ENCODE measurements around the gene CAB39.

The CAB39 gene

DNA sequence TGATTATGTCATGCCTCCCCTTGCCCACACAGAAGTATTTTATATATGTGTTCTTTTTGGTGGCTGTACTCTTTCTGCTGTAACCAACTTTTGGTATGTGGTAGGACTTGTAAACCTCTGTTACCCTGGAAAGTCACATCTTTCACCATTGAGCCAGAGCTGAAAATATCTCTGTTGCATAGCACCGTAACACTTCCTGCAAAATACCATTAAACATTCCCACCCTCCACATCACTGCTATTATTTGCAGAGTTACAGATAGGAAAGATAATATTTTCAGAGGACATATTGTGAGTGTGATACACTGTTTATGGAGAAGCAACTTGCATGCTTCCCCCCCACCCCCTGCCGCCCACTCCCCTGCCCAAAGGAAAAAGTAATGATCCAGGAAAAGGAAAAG lies 44.8 kb downstream of the CAB39 start:
- DNase-seq (ENCODE audit: low spot score), result peak; percentile 19

DNA sequence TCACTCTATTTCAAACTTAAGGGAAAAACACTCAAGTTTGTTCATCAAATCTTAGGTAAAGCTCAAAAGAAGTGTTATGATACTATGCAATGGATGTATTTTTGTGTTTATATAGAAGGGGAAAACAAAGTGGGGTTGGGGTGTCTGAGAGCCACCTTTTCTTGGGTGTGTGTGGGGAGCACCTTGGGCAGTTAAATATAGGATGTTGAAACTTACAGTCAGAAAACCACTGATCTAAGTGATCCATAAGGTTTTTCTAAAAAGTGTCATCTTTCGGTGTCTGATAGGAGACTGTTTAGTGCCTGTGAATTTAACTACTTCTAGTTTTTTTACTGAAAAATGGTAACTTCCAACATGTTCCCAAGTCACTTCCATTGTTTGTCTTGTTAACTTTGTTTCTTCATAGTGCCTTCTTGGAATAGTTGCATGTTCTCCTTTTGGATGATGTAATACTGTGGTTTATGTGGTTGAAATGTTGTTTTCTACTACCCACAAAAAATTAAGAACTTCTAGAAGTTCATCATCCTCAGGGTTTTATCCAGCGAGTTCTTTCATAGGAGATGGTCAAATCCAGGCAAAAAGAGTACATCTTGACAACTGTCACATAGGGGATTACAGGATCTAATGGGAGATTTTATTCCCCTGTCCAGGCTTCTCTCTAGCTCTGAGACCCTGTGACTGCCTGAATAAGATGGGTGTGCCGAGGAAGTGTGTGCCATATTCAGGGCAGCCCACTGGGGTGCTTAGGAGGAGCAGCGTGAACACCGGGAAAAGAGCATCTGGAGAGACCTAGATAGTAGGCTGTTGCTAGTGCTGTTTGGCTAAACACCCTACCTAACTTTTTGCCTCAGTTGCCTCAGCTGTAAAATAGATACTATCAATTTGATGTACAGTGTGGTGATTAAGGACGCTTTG lies 46.2 kb downstream of the CAB39 start:
- DNase-seq (ENCODE audit: low spot score), result no peak

DNA sequence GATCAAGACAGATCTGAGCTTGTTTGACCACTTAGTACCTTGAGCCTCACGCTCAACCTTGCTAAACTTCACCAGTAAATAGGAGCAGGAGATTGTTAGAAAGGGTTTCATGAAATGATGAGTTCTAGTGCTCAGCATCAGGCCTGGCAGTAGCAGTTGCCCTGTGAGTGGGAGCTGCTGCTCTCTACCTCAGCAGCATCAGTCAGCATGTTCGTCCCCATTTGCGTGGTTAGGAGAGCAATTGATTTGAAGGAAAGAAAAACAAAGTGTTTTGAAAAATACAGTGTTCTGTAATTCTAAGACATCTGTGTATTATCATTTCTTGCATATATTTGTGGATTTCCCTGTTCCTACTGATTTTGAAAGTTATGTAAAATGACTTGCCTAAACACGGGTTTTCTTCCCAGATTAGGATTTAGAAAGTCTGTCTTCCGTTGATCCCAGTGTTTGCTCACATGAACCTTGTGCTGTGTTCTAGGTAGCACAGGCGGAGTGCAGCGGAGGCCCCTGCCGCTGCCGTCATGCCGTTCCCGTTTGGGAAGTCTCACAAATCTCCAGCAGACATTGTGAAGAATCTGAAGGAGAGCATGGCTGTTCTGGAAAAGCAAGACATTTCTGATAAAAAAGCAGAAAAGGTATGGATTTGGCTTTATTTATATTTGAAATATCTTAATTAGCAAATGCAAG lies 47.0 kb downstream of the CAB39 start:
- no peak for DNase-seq (ENCODE audit: low spot score)

DNA sequence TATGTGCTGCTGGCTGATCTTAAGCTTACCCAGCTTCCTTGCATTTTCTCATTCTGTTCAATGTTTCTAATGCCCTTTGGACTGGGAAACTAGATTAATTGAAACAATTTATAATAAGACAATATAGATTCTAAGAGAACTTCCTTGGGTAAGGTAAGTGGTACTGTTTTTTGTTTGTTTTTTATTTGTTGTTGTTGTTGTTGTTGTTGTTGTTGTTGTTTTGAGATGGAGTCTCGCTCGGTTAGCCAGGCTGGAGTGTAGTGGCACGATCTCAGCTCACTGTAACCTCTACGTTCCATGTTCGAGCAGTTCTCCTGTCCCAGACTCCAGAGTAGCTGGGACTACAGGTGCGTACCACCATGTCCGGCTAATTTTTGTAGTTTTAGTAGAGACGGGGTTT lies 49.1 kb downstream of the CAB39 start:
- DNase-seq (ENCODE audit: low spot score), result no peak

DNA sequence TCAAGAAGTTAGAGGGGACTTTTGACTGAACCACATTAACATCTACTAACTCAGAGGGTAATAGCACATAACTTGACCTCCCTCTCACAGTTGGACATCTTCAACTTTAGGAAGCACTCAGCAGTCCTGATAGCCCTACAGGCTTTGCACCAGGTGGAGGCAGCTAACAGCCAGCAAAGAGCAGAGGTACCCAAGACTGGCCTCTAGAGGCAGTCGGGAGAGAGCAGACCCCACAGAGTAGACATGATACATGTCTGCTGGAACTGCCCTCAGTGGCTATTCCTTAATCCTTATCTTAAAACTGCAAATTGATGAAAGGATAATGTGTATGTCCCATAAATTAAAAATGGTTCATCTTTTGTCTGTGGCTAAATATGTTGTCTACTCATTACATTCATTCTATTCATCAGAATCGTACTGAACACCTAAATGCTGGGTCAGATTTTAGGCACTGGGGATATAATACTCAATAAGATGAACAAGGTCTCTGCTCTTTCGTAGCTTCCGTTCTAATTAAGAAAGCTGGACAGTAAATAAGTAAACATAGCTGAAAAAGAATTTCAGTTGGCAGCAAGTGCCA lies 49.8 kb downstream of the CAB39 start:
- peak; percentile 41 for DNase-seq (ENCODE audit: low spot score)

DNA sequence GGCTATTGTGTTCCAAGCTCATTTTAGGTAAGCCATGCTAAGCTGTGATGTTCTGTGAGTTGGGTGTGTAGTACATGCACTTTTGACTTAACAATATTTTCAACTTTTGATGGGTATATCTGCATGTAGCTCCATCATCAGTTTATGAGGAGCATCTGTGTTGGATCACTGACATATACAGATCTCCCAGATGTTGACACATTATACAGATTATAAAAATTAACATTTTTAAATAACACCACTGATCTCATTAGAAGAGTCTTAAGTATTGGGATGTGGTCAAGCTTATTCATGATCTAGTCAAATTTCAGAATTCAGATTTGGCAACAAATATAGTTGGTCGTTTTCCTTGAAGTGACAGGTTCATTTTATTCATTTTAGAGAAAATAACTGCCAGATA lies 51.7 kb downstream of the CAB39 start:
- DNase-seq (ENCODE audit: low spot score), result no peak

DNA sequence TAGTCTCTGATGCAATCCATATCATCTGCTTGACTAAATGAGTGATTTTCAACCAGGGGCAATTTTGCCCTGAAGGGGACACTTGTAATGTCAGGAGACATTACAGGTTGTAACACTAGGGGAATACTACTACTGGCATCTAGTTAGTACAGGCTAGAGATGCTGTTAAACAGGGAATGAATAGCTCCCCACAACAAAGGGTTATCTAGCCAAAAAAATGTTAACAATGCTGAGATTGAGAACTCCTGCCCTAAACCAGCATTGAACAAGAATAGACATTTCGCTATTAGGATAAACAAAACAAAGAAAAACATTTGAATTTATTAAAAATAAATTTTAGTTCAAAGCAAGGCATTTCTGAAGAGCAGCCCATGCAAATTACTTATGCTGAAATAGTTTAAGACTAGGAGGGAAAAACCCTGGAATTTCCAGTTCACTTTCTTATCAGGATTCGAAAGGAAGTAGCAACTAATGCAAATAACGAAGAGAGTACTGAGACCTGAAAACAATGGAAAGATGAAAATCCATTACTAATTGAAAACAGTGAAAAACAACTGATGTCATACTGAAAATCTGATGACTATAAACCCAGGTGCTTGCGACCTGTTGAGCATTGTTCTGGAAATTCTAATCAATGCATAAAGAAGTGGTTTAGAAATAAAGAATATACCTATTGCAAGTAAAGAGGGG lies 53.1 kb downstream of the CAB39 start:
- no peak for DNase-seq (ENCODE audit: low spot score)

DNA sequence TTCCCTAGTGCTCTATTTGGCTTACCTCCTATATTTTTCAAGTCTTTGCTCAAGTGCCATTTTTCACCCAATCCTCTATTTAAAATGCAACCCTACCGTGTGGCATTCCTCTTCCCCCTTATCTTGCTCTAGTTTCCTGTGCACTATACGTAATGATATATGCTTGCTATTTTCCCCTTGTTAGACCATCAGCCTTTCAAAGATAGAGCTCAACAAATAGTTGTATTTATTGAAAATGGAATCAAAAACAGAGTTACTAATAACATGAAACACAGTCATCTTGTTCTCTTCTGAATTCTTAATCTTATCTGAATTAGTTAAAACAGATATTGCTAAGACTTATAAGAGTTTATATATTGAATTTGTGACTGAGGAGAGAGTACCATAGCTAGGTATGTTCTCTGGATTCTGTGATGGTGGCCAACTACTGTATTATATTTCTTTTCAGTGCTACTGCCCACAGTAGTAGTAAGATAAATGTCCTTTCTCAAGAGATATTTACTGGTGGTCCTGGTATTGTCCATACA lies 55.3 kb downstream of the CAB39 start:
- no peak for DNase-seq (ENCODE audit: low spot score)

DNA sequence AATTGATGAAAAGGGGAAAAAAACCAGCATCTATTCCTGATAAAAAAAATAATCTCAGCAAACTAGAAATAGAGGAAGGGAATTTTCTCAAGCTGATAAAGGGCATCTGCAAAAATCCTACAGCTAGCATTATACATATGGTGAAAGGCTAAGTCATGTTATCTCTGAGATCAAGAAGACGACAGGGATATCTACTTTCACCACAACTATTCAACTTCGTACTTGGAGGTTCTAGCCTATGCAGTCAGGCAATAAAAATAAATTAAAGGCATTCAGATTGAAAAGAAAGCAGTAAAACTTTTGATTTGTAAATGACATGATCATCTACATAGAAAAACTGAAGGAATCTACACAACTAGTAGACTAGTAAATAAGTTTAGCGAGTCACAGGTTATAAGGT lies 58.2 kb downstream of the CAB39 start:
- DNase-seq (ENCODE audit: low spot score), result no peak

DNA sequence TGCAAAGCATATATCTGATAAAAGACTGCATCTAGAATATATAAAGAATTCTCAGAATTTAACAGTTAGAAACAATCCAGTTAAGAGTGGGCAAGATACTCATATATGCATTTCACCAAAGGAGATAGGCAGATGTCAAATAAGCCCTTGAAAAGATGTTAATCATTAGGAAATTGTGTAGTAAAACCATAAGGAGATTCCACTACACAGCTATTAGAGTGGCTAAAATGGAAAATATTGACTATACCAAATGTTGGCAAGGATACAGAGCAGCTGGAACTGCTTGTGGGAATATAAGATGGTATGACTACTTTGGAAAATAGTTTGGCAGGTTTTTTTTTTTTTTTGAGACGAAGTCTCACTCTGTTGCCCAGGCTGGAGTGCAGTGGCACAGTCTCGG lies 59.5 kb downstream of the CAB39 start:
- no peak for DNase-seq (ENCODE audit: low spot score)

DNA sequence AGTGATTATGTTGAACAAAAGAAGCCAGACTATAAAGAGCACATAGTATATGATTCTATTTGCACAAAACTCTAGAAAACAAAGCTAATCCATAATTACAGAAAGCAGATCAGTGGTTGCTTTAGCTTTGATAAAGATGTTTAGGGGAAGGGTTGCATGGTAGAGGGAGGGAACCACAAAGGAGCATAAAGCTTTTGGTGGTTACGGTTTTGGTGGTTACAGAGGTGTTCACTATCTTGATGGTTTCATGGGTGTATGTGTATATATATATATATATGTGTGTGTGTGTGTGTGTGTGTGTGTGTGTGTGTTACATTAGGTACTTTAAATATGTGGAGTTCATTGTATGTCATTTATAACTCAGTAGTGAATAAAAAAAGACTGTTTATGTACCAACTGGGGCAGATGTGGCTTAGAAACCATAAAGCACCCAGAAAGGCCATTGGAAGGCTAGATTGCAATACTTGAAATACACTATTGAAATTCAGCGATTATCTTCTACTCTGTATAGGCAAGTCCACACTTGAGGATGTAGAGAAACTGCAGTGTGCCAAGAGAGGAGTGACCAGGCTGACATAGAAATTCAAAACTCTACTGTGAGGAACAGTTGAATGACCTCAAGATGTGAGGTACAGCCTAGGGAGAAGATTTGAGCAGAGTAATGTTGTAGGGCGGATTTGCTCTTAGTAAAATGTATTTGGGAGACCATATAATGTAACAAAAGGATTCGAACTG lies 60.6 kb downstream of the CAB39 start:
- DNase-seq (ENCODE audit: low spot score), result peak; percentile 41

DNA sequence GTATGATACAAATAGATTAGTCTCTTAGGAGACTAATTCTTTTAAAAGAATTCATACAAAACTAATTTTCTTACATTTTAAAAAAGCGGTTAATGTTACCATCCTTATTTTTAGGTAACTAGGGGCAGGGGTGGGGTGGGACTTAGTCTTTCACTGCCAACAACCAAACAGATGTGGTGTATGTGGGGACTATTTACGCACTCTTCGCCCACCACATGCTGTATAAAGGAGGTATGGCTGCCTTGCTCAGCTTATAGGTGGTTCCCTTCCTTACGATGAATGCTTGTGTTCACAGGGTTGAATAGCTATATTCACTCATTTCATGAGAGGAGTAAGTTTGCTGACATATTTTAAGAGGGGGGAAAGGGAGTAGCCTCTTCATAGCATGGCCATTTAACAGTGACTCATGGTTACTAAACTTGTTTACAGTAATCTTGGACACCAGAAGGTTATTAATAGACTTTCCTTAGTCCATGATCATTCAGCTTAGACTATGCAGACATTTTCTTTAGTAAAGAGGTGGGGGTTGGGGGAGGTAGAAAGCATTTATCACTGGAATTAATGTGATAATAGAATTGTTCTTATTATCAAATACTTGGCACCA lies 61.8 kb downstream of the CAB39 start:
- DNase-seq (ENCODE audit: low spot score), result no peak

DNA sequence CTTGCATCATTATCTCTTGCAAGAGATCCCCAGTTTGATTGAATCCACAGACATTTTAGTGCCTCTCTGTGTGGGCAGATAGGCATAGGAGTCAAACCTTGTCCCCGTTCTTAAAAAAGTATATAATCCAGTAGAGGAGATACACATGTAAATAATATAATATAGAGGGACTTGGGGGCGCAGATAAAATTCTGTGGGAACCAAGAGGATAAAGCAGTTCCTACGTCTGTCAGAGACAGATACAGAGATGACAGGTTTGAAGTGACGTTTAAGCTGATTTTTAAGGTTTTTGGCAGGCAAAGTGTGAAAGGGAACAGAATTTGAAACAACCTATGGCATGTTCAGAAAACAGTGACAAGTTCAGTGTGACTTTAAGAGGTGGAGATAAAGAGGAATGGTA lies 63.1 kb downstream of the CAB39 start:
- DNase-seq (ENCODE audit: low spot score), result no peak

DNA sequence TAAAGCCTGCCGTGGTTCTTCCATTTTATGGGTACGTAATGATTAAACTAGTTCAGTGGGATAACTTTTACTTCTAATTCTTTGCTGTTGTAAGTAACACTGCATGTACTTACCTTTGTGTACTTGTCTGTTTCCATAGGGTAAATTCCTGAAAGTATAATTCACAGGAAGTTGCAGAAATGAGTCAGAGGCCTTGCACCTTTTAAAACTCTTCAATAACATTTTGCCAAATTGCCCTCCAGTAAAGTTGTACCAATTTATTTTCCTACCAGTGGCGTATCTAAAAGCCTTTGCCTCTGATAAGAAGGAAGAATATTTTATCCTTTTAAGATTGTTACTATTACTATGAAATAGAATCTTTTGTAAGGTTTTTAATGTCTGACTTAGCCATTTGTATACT lies 65.1 kb downstream of the CAB39 start:
- DNase-seq (ENCODE audit: low spot score), result no peak

DNA sequence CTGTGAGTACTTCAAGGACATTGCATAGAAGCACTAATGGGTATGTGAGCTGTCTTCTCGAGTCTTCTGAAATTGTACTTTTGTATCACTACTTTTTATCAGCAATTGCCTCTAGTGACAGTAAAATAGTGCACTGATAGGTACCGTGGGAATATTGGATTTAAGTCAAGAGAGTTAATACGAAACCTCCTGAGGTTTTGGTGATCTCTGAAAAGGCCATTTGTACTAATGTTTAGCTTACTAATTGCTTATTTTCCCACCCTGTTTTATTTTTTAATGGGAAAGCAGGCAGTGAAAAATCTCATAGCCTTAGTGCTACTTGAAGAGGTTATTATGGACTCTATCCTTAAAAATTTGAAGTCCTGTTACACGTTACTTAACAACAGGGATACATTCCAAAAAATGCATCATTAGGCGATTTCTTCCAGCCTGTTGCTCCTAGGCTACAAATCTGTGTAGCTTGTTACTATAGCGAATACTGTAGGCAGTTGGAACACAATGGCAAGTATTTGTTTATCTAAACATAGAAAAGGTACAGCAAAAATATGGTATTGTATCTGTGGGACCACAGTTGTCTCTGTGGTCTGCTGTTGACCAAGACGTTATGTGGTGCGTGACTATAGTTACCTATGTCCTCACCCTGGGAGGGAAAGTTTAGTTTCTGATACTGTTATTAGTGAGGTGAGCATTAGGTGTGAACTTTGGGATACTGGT lies 65.9 kb downstream of the CAB39 start:
- DNase-seq (ENCODE audit: low spot score), result no peak

DNA sequence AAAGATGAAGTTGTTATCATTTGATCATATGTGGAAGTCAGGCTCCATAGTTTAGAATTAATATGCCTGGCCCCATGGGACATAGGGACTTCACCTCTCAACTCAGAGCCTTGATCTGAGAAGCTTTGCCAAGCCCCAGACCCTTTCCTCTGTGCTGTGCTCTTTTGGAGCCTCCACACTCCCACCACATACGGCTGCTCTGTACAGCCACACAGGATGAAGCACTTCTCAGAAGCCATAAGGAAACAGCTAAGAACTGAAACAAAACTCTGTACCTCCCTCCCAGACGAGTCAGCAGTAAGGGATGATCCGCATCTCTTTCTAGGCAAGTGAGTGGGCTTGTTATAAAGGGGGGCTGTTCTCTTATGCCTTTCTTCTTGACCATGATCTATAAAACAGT lies 66.5 kb downstream of the CAB39 start:
- DNase-seq (ENCODE audit: low spot score), result peak; percentile 40

DNA sequence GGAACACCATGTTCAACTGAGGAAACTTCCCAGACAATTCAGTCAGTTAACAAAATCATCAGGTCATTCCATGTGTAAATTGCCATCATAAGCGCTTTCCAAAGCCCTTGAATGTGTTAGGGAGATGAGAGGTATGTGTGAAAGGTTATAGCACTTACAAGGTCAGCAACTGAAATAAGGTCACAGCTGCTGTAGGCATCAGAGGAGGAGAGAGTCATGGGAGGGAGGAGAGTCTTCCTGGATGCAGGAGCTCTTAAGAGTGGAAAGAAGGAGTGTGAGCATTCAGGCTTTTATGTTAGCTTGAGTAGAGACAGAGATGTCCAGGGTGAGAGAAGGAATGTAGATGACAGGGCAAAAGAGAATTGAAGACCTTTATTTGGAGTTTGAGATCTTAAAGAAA lies 67.0 kb downstream of the CAB39 start:
- DNase-seq (ENCODE audit: low spot score), result no peak

DNA sequence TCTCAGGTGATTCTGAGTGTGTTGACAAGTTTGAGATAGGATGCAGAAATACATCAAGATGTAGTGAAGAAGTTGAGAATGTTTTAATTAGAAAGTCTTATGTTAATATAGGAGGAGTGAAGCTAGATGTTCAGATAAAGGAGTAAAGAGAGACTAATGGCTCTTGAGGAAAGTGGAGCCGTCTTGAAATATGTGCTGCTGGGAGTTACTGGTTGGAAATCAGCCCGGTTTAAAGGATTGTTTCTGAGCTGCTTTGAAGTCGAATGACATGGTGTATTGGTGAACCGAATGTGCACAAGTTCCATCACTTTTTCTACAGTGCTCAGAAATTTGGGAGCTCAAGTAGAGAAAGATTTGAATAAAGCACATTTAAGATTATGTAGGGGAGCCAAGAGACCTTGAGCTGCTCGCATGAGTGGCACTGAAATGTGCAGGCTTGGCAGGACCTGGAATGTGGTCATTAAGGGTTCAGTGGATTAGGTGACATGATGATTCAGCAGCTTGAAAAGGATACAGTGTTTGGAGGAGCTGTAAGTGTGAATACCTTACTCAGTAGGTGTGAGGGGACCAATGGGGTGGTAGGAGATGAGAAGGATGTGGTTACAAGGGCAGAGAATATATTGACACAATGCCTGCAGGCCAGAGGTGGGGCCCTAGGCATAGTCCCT lies 68.6 kb downstream of the CAB39 start:
- peak; percentile 77 for DNase-seq (ENCODE audit: low spot score)

DNA sequence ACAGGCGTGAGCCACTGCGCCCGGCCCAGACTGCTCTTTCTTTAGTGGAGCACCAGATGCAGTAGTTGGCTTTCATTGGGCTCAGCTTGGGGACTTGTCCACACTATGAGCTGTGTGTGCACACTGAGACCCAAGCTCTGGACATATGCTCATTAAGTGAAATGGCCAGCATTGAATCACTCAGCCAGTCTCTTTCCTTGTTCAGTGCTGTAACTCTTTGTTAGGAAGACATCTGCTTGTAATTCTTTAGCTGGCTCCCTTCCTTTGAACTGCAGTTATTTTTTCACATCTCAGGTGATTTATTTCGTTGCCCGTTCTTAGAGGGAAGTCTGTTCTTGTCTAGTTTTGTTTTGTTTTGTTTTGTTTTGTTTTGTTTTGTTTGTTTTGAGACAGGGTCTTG lies 70.5 kb downstream of the CAB39 start:
- no peak for DNase-seq (ENCODE audit: low spot score)

DNA sequence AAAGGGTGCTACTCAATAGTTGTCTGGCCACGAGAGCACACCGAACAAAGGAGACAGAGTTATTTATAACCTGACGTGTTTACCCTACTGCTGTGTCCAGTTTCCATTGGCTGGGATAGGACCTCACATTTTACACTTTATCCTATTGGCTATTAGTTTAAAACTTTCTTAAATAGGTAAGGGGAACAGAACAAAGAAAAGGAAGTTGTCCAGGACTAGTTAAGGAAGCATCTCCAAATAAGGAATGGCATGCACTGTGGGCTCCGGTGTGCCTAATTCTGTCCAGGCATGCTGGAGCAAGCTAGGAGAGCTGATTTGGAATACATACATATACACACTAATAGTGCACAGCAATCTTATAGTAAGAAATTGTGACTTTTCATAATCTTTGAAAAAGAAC lies 72.2 kb downstream of the CAB39 start:
- no peak for DNase-seq (ENCODE audit: low spot score)
